ENCODE results near the gene CAPN15.

The CAPN15 gene

DNA sequence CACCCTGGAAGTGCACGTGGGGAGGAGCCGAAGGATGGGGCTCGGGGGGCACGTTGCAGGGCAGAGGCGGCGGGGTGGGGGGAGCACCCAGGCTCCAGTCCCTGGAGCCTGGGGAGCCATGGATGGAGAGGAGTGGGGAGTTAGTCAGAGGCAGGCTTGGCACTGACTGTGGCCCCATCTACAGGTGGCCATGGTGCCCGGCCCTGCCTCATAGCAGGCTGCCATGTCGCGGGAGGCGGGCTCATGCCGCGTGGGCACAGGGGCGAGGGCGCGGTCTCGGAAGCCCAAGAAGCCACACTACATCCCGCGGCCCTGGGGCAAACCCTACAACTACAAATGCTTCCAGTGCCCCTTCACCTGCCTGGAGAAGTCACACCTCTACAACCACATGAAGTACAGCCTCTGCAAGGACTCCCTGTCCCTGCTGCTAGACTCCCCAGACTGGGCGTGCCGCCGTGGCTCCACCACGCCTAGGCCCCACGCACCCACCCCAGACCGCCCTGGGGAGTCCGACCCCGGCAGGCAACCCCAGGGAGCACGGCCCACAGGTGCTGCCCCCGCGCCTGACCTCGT is 35.6 kb downstream of the CAPN15 start:
- Mint-ChIP-seq H3K4me1 (ENCODE audit: low read depth) (peaks cover 8% of the 10 kb centered on the region), H3K36me3 (ENCODE audit: low read depth) (no peaks in the 10 kb centered on the region), H3K27me3 (ENCODE audit: low read depth) (peaks cover 12% of the 10 kb centered on the region), H3K4me3 (no peak overlapping the region), H3K9me3 (no peaks in the 10 kb centered on the region), H3K27ac (no peak overlapping the region)
- no peak for DNase-seq (ENCODE audit: low spot score)

DNA sequence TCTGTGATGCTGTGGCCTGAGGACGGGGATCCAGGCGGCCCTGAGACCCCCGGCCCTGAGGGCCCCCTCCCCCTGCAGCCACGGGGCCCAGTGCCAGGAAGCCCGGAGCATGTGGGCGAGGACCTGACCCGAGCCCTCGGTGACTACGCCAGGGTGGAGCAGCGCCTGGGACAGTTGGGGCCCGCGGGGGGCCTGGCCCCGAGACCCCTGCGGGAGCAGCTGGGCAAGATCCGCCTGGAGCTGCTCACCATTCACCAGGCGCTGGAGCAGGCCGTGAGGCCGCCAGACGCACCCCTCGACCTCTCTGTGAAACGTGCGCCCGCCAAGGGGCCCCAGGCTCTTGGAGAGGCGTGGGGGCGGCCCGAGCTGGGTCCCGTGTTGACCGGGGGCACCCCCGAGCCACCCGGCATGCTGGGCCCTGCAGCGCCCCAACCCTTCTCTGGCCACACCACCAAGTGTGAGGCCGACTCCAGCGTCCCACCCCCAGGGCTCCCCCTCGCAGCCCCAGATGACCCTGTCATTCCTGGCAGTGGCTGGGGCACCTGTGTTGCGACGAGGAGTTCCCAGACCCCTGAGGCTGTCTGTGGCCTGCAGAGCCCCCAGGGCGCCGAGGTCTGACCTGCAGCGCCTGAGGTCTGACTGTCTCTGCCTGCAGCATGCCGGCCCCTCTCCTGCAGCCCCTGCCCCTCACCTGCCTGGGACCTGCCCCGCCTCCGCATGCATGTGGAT is 37.3 kb downstream of the CAPN15 start:
- H3K9me3 Mint-ChIP-seq = no peaks in the 10 kb centered on the region
- H3K27me3 Mint-ChIP-seq (ENCODE audit: low read depth) = peaks cover 6% of the 10 kb centered on the region
- no peak for DNase-seq (ENCODE audit: low spot score)
- no peaks in the 10 kb centered on the region for H3K36me3 Mint-ChIP-seq (ENCODE audit: low read depth)
- H3K4me3 Mint-ChIP-seq = no peak overlapping the region
- no peak overlapping the region for H3K27ac Mint-ChIP-seq
- peaks cover 13% of the 10 kb centered on the region for H3K4me1 Mint-ChIP-seq (ENCODE audit: low read depth)

DNA sequence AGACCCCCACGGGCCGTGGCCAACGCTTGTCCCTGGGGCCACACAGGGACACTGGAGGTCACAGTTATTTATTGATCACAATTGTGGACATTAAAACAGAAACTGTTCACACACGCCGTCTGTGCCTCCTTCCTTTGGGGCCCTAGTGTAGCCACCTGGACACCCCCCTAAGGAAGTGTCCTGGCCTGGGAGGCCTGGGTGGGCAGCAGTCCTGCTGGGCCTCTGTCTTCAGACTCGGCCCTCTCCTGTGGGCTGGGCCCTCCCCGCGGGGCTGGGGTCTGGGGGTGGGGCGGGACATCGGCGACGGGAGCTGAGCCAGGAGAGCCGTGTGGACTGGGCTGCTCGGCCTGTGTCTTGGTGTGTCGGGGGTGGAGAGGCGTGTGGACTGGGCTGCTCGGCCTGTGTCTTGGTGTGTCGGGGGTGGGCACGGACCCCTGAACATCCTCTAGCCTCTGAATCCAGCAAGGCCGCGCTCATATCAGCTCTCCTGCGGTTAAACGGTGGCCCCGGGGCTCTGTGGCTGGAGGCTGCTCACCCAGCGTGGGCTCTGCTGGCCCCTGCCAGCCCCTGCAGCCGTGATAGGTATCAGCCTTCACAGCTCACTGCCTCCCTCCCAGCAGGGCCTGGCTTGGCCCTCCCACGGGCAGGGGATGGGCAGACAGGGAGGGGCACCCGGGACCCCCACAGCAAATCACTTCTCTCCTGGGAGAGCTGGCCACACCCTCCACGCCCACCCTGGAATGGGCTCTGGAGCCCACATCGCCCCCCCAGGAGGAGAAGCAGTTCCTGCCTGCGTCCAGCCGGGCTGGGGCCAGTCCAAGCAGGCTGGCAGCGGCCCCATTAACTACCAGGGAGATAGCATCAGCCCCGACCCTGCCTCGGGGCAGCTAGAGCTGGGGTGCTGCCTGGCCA is 38.2 kb downstream of the CAPN15 start:
- Mint-ChIP-seq H3K9me3 (no peaks in the 10 kb centered on the region), H3K4me1 (ENCODE audit: low read depth) (peaks cover 14% of the 10 kb centered on the region), H3K27ac (no peak overlapping the region), H3K27me3 (ENCODE audit: low read depth) (peaks cover 6% of the 10 kb centered on the region), H3K36me3 (ENCODE audit: low read depth) (no peaks in the 10 kb centered on the region), H3K4me3 (no peak overlapping the region)
- no peak for DNase-seq (ENCODE audit: low spot score)

DNA sequence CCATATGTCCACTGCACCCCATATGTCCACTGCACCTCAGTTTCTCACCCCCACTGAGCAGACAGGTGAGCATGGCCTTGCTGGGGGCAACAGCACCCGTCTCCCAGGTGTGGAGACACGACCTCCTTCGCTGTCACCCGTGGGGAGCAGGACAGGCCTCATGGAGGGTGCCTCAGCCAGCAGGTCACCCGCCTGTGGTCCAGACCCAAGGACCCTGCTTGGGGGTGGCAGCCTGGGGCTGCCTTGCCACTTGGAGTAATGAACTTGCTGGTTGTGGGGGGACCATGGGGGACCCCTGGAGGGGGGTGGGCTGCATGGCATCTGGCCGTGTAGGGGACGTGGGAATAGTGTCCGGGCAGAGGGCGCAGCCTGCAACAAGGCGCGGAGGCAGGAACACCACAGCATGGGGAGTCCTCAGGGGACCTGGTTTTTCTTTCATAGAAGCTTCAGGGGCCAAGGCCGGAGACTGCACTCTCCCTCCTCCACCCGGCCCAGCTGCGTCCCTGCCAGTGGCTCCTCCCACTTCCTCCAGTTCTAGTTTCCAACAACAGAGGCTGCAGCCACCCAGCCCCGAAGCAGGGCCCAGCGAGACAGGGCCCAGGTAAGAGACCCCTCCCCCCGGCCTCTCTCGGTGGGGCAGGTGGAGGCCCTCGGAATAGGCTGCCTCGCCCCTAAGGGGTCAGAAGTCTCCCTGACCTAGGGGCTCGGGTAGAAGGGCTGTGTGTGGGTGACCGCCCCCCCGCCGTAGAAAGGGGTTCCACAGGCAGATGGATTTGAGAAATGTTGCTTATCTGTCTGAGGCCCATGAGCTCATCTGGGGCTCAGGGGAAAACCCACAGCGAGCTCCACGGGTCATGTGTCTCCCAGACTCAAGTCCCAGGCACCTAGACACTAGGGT is 39.2 kb downstream of the CAPN15 start, which contains the start of gene NHLRC4:
Gene NHLRC4 (plus strand): TSS at position 531 of the 898 bp plus-strand sequence. CDS start 1,043 bp downstream, outside the sequence.
- Mint-ChIP-seq H3K4me3 (peak within 1 kb of the TSS; percentile 73), H3K9me3 (no peaks in the 10 kb centered on the region), H3K4me1 (ENCODE audit: low read depth) (peaks cover 23% of the 10 kb centered on the region), H3K27me3 (ENCODE audit: low read depth) (peaks cover 6% of the 10 kb centered on the region), H3K27ac (peak within 1 kb of the TSS; percentile 80), H3K36me3 (ENCODE audit: low read depth) (no peaks in the 10 kb centered on the region)
- peak; percentile 53 for DNase-seq (ENCODE audit: low spot score)

DNA sequence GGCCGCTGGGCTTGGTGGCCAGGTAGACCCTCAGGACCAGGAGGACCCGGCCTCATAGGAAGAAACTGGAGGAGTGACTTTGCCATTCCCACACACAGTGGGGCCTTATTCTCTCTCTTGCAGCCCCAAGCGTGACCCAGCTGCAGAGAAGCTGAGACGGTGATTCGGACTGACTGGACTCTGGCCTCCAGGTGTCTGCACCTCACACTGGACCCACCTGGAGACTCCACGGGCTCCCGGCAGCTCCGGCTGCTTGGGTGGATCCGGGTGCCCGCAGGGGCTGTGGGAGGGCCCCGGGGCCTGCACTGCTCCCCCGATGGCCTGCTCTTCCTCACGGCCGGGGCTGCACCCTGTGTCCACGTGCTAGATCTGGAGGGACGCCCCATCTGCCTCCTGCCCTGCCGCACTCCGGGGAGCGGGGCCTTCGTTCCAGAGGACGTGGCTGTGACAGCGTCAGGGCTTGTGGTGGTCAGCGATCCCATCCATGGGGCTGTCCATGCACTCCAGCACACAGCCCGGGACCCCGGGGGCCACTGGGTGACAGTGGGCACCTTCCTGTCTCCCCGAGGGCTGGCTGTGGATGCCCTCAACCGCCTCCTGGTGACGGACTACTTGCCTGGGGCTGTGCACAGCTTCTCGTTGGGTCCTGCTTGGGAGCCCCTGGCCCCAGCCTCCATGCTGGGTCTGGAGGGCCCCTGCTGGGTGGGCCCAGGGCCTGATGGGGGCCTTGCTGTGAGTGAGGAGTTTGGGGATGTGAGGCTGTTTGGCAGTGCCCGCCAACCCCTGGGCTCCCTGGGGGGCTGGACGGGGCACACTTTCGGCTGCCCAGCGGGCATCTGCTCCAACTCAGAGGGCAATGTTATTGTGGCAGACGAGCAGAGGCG is 40.1 kb downstream of the CAPN15 start:
- Mint-ChIP-seq H3K27ac (peak overlapping the region; percentile 80), H3K4me3 (peak overlapping the region; percentile 73), H3K9me3 (no peaks in the 10 kb centered on the region), H3K4me1 (ENCODE audit: low read depth) (peaks cover 26% of the 10 kb centered on the region), H3K27me3 (ENCODE audit: low read depth) (peaks cover 2% of the 10 kb centered on the region), H3K36me3 (ENCODE audit: low read depth) (no peaks in the 10 kb centered on the region)
- no peak for DNase-seq (ENCODE audit: low spot score)

DNA sequence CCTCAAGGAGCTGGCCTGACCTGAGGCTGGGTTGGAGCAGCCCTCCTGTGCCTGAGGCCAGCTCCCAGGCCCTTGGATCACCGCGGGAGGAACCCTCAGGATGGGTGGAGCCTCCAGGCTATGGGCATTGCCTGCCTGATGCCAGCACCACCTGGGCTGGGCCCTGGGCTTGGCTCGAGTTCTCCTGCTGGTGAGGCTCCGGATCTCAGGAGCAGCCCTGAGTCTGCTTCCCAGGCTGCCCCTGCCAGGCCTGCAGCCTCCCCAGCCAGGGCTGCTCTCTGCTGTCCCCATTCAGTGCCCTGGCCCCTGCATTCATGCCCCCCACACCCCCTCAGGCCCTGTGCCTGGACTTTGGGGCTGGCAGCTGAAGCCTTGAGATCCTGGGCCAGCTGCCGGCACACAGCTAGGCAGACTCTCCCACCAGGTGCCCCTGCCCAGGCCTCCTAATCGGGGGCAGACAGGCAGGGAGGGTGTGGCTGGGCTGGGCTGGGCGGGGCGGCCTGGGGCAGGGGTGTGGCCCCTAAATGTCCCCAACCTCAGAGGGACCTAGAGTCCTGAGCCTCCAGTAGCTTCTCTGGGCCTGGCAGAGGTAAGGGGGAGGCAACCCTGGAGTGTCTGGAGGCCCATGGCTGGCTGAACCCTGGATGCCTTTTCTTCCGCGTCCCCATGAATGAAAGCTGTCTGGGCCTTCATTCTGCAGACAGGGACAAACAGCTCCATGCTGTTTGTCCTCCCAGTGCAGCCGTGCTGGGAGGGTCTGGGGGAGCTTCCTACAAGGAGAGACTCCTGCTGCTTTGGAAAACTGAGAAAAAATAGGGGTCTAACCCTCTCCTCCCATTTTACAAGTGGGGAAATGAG is 41.1 kb downstream of the CAPN15 start:
- no peaks in the 10 kb centered on the region for H3K27me3 Mint-ChIP-seq (ENCODE audit: low read depth)
- no peaks in the 10 kb centered on the region for H3K9me3 Mint-ChIP-seq
- H3K36me3 Mint-ChIP-seq (ENCODE audit: low read depth) = no peaks in the 10 kb centered on the region
- H3K4me1 Mint-ChIP-seq (ENCODE audit: low read depth) = peaks cover 26% of the 10 kb centered on the region
- no peak for DNase-seq (ENCODE audit: low spot score)
- peak overlapping the region; percentile 87 for H3K4me3 Mint-ChIP-seq
- H3K27ac Mint-ChIP-seq = peak overlapping the region; percentile 80

DNA sequence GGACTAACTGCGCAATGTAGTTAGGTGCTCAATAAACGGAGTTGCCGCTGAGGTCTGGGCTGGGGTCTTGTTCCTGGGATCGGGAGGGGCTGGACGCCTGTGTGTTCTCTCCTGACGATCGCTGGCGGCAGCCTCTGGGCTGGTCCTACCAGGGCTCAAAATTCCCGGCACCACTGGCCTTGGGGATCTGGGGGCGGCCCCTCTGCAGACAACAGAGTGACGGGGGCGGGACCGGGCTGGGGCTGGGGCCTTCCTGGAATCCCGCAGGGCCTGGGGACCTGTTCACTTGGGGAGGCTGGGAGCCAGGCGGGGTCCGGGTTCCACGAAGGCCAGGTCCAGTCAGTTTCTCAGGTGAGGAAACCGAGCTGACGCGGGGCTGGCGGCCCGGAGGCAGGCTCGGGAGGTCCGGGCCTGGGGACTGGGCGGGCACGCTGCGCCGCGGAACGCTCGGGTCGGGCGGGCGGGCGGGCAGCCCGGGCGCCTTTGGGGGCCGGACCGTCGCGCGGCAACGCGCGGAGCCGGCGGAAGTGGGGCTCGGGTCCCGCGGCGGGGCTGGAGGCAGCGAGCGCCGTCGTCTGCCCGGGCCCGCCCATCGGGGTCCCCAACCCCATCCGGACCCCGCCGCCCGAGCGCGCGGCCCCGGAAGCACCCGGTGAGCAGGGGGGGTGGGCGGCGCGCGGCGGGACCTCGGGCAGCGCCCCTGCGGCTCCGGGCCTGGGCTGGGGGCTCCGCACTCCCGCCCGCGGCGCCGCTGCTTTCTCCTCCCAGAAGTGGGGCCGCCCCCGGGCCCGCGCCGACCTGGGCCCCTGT is 42.1 kb downstream of the CAPN15 start, which contains the start of gene PIGQ:
Gene PIGQ (plus strand): TSS at position 524 of the 810 bp plus-strand sequence. CDS start 4,107 bp downstream, outside the sequence.
- peak; percentile 65 for DNase-seq (ENCODE audit: low spot score)
- peaks cover 26% of the 10 kb centered on the region for H3K4me1 Mint-ChIP-seq (ENCODE audit: low read depth)
- H3K27ac Mint-ChIP-seq = peak within 1 kb of the TSS; percentile 80
- H3K4me3 Mint-ChIP-seq = peak within 1 kb of the TSS; percentile 87
- H3K27me3 Mint-ChIP-seq (ENCODE audit: low read depth) = no peaks in the 10 kb centered on the region
- H3K36me3 Mint-ChIP-seq (ENCODE audit: low read depth) = no peaks in the 10 kb centered on the region
- H3K9me3 Mint-ChIP-seq = no peaks in the 10 kb centered on the region

DNA sequence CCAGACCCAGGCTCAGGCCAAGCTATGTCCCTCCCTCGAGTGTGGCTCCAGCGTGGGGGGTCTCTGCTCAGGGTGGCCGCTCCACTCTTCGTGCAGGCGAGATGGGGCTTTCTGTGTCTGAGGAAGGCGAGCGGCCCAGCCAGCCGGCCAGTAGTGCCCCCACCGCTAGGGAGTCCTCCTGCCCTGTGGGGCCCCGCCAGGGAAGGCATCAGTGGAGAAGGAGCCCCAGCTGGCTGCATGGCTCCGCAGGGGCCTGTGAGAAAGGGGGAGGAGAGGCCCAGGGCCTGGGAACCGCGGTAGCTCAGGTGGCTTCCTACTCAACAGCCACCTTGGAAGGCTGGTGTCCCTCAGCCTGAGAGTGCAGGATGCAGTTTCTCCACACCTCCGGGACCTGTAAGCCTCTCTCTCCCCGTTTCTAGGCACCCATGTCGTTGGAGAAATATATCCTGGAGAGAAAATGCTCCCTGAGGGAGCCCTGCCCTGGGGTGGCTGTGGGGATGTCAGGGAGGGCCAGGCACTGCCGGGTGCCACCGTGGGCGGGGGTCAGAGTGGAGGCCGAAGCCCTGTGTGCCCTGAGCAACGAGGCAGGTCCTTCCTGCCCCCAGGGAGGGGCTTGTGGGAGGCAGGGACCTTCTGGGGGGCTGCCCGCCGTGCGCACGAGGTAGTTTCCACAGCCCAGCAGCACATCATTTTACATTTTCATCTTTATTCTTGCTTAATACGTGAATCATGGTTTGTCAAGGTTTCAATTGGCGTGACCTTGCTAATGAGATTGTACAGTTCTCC is 45.5 kb downstream of the CAPN15 start:
- H3K36me3 Mint-ChIP-seq (ENCODE audit: low read depth) = no peaks in the 10 kb centered on the region
- peaks cover 19% of the 10 kb centered on the region for H3K4me1 Mint-ChIP-seq (ENCODE audit: low read depth)
- H3K27ac Mint-ChIP-seq = no peak overlapping the region
- no peak overlapping the region for H3K4me3 Mint-ChIP-seq
- H3K9me3 Mint-ChIP-seq = no peaks in the 10 kb centered on the region
- no peaks in the 10 kb centered on the region for H3K27me3 Mint-ChIP-seq (ENCODE audit: low read depth)
- no peak for DNase-seq (ENCODE audit: low spot score)

DNA sequence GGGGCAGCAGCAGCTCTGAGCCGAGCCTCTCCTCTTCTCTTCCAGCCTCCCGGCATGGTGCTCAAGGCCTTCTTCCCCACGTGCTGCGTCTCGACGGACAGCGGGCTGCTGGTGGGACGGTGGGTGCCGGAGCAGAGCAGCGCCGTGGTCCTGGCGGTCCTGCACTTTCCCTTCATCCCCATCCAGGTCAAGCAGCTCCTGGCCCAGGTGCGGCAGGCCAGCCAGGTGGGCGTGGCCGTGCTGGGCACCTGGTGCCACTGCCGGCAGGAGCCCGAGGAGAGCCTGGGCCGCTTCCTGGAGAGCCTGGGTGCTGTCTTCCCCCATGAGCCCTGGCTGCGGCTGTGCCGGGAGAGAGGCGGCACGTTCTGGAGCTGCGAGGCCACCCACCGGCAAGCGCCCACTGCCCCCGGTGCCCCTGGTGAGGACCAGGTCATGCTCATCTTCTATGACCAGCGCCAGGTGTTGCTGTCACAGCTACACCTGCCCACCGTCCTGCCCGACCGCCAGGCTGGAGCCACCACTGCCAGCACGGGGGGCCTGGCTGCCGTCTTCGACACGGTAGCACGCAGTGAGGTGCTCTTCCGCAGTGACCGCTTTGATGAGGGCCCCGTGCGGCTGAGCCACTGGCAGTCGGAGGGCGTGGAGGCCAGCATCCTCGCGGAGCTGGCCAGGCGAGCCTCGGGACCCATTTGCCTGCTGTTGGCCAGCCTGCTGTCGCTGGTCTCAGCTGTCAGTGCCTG is 46.7 kb downstream of the CAPN15 start:
- peaks cover 16% of the 10 kb centered on the region for H3K4me1 Mint-ChIP-seq (ENCODE audit: low read depth)

More for the DNA sequence above, 46.7 kb downstream of the CAPN15 start:
- DNase-seq (ENCODE audit: low spot score) = no peak
- H3K36me3 Mint-ChIP-seq (ENCODE audit: low read depth) = no peaks in the 10 kb centered on the region
- no peak overlapping the region for H3K4me3 Mint-ChIP-seq
- no peak overlapping the region for H3K27ac Mint-ChIP-seq
- H3K9me3 Mint-ChIP-seq = no peaks in the 10 kb centered on the region
- H3K27me3 Mint-ChIP-seq (ENCODE audit: low read depth) = no peaks in the 10 kb centered on the region

Measured in T-helper 2 cell treated with Interferon-gamma antibody and Interleukin-4, amounts not matched to agents 5 μg/mL and 100 μg/mL, for 36 hours (primary cell).